GM19193 (cell line): ENCODE measurements around the gene UTP20.

Experiments used
- POLR2A ChIP-seq: IDR thresholded peaks from 4 replicates; pipeline ENCODE4 v1.6.1; 2011; ENCODE audit not compliant: insufficient read depth, insufficient read length; ENCODE audit errors: extremely low read depth

The UTP20 gene

GRCh38 chr12:101280006-101280505 is at the start of gene UTP20:
TSS of gene UTP20 (plus strand) at chr12:101280105. CDS start at chr12:101280283, 178 bp downstream.
- TF ChIP-seq POLR2A: peak; percentile 81

- TF ChIP-seq POLR2A: no peak
Observed at GRCh38 chr12:101230547-101230946, 49.4 kb upstream of the UTP20 start.

GRCh38 chr12:101231636-101232035 is 48.3 kb upstream of the UTP20 start:
- TF ChIP-seq POLR2A: no peak

GRCh38 chr12:101235686-101236085 is 44.2 kb upstream of the UTP20 start:
- no peak for TF ChIP-seq POLR2A

GRCh38 chr12:101238306-101238705 is 41.6 kb upstream of the UTP20 start:
- TF ChIP-seq POLR2A: no peak

GRCh38 chr12:101238800-101239329 is 41.0 kb upstream of the UTP20 start:
- TF ChIP-seq POLR2A: no peak

GRCh38 chr12:101243074-101243473 is 36.8 kb upstream of the UTP20 start:
- TF ChIP-seq POLR2A: no peak

- no peak for TF ChIP-seq POLR2A
Observed at GRCh38 chr12:101243616-101244015, 36.3 kb upstream of the UTP20 start.

GRCh38 chr12:101256266-101256665 is 23.6 kb upstream of the UTP20 start:
- TF ChIP-seq POLR2A: no peak

GRCh38 chr12:101257357-101257756 is 22.5 kb upstream of the UTP20 start:
- TF ChIP-seq POLR2A: no peak

GRCh38 chr12:101267111-101267510 is 12.8 kb upstream of the UTP20 start:
- TF ChIP-seq POLR2A: no peak

GRCh38 chr12:101276433-101276832 is 3.5 kb upstream of the UTP20 start:
- no peak for TF ChIP-seq POLR2A

- no peak for TF ChIP-seq POLR2A
Observed at GRCh38 chr12:101277443-101277842, 2.5 kb upstream of the UTP20 start.

- TF ChIP-seq POLR2A: no peak
Observed at GRCh38 chr12:101287357-101287756, 7.5 kb downstream of the UTP20 start.

GRCh38 chr12:101297661-101298060 is 17.8 kb downstream of the UTP20 start:
- no peak for TF ChIP-seq POLR2A

- no peak for TF ChIP-seq POLR2A
Observed at GRCh38 chr12:101298426-101298825, 18.5 kb downstream of the UTP20 start.

- no peak for TF ChIP-seq POLR2A
Observed at GRCh38 chr12:101299346-101299745, 19.4 kb downstream of the UTP20 start.

- no peak for TF ChIP-seq POLR2A
Observed at GRCh38 chr12:101299931-101300330, 20.0 kb downstream of the UTP20 start.

- TF ChIP-seq POLR2A: no peak
Observed at GRCh38 chr12:101302741-101303140, 22.8 kb downstream of the UTP20 start.
